HG03097 (cell line): Measurements from ENCODE around the gene TSPAN10.
"Not testable (repeated sequence)": the region's sequence is repeated elsewhere in the genome, so short reads cannot be mapped to it uniquely, and the experiment has no call there.

Experiments used
- ATAC-seq: cut with Tn5 transposase; IDR thresholded peaks from one replicate; pipeline ENCODE4 v1.9.1; 2021; ENCODE audit not compliant: unreplicated experiment, low FRiP score

TSPAN10 gene

GRCh38 chr17:81636505-81637288 is at the start of gene TSPAN10, which contains the start of gene NPLOC4:
TSPAN10 (plus strand) TSS chr17:81637196; CDS start chr17:81642413, 5,217 bp downstream.
NPLOC4 (minus strand) TSS chr17:81637112; CDS start chr17:81636930, 182 bp downstream.
- ATAC-seq: peak; percentile 90

- ATAC-seq: no peak
Measured at GRCh38 chr17:81589612-81590011, 47.4 kb upstream of the TSPAN10 start.

GRCh38 chr17:81590121-81590520 is 46.9 kb upstream of the TSPAN10 start:
- no peak for ATAC-seq

GRCh38 chr17:81591971-81592370 is 45.0 kb upstream of the TSPAN10 start:
- no peak for ATAC-seq

- no peak for ATAC-seq
Measured at GRCh38 chr17:81593105-81593871, 43.7 kb upstream of the TSPAN10 start.

- no peak for ATAC-seq
Measured at GRCh38 chr17:81599719-81600486, 37.1 kb upstream of the TSPAN10 start.

- ATAC-seq: no peak
Measured at GRCh38 chr17:81601525-81602120, 35.4 kb upstream of the TSPAN10 start.

GRCh38 chr17:81603846-81604610 is 33.0 kb upstream of the TSPAN10 start:
- no peak for ATAC-seq

- ATAC-seq: no peak
Measured at GRCh38 chr17:81607431-81607830, 29.6 kb upstream of the TSPAN10 start.

- no peak for ATAC-seq
Measured at GRCh38 chr17:81608082-81608481, 28.9 kb upstream of the TSPAN10 start.

- no peak for ATAC-seq
Measured at GRCh38 chr17:81608605-81609004, 28.4 kb upstream of the TSPAN10 start.

GRCh38 chr17:81609541-81610311 is 27.3 kb upstream of the TSPAN10 start:
- no peak for ATAC-seq

GRCh38 chr17:81612172-81612970 is 24.6 kb upstream of the TSPAN10 start:
- no peak for ATAC-seq

GRCh38 chr17:81615401-81615930 is 21.5 kb upstream of the TSPAN10 start:
- ATAC-seq: no peak

GRCh38 chr17:81616877-81617276 is 20.1 kb upstream of the TSPAN10 start:
- ATAC-seq: no peak

- not testable (repeated sequence) for ATAC-seq
Measured at GRCh38 chr17:81618307-81618706, 18.7 kb upstream of the TSPAN10 start.

GRCh38 chr17:81621494-81622130 is 15.4 kb upstream of the TSPAN10 start:
- ATAC-seq: no peak

- ATAC-seq: no peak
Measured at GRCh38 chr17:81630274-81630673, 6.7 kb upstream of the TSPAN10 start.
